Subcutaneous abdominal adipose tissue (tissue), 5 donors: ENCODE measurements around the gene OR10H3.
"Not testable (repeated sequence)": the region's sequence is repeated elsewhere in the genome, so short reads cannot be mapped to it uniquely, and the experiment has no call there.

Experiments used
- H3K27ac ChIP-seq: one replicate; pipeline ENCODE4 v1.7.0; 2013; ENCODE audit warnings: low read depth, mild to moderate bottlenecking, inconsistent platforms, low read length, moderate library complexity
- H3K27me3 ChIP-seq, 5 donors: one replicate each; pipeline ENCODE4 v1.7.0; 2013; ENCODE audit warnings: low read length in 5 of 5, inconsistent platforms in 1 of 5; ENCODE audit not compliant: control insufficient read depth in 5 of 5, insufficient read depth in 4 of 5
- H3K36me3 ChIP-seq, 5 donors: one replicate each; pipeline ENCODE4 v1.7.0; 2013; ENCODE audit warnings: low read length in 5 of 5; ENCODE audit not compliant: control insufficient read depth in 5 of 5, insufficient read depth in 5 of 5
- H3K4me1 ChIP-seq, 5 donors: one replicate each; pipeline ENCODE4 v1.7.0; 2013; ENCODE audit warnings: low read length in 5 of 5, mild to moderate bottlenecking in 3 of 5, moderate library complexity in 1 of 5; ENCODE audit not compliant: control insufficient read depth in 5 of 5, insufficient read depth in 5 of 5
- H3K4me3 ChIP-seq, 5 donors: one replicate each; pipeline ENCODE4 v1.7.0; 2013; ENCODE audit warnings: low read length in 5 of 5, low read depth in 1 of 5
- H3K9ac ChIP-seq, 5 donors: one replicate each; pipeline ENCODE4 v1.7.0; 2013; ENCODE audit warnings: low read length in 5 of 5, mild to moderate bottlenecking in 4 of 5, moderate library complexity in 3 of 5
- H3K9me3 ChIP-seq, 5 donors: one replicate each; pipeline ENCODE4 v1.7.0; 2013; ENCODE audit warnings: low read length in 5 of 5; ENCODE audit not compliant: control insufficient read depth in 5 of 5
- donor health status: healthy.
- donor health status: healthy.
- donor health status: healthy.
- donor health status: healthy.
- donor health status: healthy.

The OR10H3 gene

GRCh38 chr19:15776264-15776663 is 38.5 kb downstream of the OR10H3 start:
- Histone ChIP-seq H3K4me1 (peaks cover 0 to 17% (median 16%) of the 10 kb centered on the region in 5 donors), H3K36me3 (no peaks in the 10 kb centered on the region), H3K27ac (no peak overlapping the region)

DNA sequence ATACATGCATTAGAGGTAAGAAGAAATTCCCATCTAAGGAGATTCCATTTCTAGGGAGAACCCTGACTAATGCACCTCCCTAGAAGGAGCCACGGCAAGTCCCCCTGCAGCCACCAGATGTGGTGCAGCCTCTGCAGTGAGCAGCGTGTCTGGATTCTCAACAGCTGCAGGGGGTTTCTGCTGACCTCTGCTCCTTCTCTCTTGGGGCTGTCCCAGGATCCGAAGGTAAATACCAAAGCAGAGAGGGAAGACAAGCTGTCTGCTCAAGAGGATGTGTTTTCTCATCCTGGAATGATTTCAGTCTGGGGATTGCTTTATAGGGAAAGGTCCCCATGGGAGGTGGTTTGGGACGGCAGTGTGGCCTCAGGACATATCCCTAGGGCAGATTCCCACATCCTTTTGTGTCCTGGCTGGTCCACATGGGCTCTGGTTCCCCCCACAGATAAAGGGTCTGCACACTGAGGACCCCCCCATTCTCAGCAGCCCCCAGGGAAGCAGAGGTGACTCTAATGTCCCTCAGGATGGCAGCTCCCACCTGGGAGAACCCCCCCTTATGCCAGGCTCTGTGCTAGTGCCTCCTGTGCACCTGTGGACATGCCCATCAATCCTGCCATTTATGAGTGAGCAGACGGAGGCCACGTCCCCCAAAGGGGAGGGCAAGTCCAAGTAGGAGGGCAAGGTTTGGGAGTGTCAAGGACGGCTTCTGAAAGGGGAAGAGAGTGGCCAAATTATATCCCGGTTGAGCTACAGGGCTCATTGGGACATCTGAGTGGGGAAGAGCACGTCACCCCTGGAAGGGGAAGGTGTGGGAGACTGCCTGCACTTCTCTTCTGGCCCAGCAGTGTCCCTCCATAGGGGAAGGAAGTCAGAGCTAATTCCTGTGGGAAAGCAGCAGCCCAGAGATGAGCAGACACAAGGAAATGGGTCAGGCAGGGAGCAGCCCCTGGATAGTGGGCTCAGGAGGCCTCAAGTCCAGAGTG is 39.5 kb downstream of the OR10H3 start:
- Histone ChIP-seq H3K27ac (no peak overlapping the region), H3K9me3 (no peaks in the 10 kb centered on the region), H3K4me1 (peaks cover 0 to 17% (median 16%) of the 10 kb centered on the region in 5 donors), H3K27me3 (peaks cover 0 to 12% (median 6%) of the 10 kb centered on the region in 5 donors), H3K9ac (no peak overlapping the region), H3K4me3 (no peak overlapping the region), H3K36me3 (no peaks in the 10 kb centered on the region)

More at GRCh38 chr19:15776264-15776663, 38.5 kb downstream of the OR10H3 start:
- Histone ChIP-seq H3K9ac (no peak overlapping the region), H3K4me3 (no peak overlapping the region), H3K27me3 (peaks cover 0 to 12% (median 6%) of the 10 kb centered on the region in 5 donors), H3K9me3 (no peaks in the 10 kb centered on the region)

DNA sequence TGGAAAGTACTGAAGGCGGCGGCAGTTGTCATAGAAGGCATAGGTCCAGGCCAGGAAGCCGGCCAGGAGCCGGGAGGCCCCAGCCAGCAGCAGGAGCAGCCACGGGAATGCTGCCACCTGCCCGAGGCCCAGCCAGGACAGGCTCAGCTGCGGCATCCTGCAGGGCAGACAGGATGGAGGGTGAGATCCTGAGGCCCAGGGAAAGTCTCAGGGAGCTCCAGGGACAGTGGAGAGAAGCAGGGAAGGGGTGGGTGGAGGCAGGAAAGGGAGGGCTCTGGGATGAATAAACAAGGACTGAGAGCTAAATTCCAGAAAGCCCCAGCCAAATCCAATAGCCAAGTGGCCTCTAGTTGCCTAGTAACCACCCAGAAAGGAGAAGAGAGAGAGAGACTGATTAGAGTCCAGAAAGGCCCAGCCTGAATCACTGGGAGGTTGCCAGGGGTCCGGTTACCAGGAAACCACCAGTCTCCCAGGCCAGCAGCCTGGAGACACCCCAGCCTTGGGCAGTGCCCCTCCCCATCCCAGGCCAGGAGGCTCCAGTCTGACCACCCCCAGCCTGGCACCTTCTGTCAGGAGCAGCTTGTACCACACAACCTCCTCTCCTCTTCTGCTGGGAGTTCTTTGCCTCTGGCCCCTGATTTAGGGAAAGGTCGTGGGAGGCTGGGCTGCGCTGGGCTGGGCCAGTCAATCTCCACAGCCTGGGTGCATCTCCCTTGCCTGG is 42.1 kb downstream of the OR10H3 start:
- Histone ChIP-seq H3K9me3 (no peaks in the 10 kb centered on the region), H3K4me1 (peaks cover 0 to 17% (median 16%) of the 10 kb centered on the region in 5 donors), H3K9ac (peak overlapping the region in 1 of 5 donors; percentile 5), H3K27me3 (peaks cover 0 to 10% (median 6%) of the 10 kb centered on the region in 5 donors), H3K36me3 (no peaks in the 10 kb centered on the region), H3K4me3 (peak overlapping the region in 3 of 5 donors; percentile 13 to 47 (median 34)), H3K27ac (peak overlapping the region; percentile 16)

DNA sequence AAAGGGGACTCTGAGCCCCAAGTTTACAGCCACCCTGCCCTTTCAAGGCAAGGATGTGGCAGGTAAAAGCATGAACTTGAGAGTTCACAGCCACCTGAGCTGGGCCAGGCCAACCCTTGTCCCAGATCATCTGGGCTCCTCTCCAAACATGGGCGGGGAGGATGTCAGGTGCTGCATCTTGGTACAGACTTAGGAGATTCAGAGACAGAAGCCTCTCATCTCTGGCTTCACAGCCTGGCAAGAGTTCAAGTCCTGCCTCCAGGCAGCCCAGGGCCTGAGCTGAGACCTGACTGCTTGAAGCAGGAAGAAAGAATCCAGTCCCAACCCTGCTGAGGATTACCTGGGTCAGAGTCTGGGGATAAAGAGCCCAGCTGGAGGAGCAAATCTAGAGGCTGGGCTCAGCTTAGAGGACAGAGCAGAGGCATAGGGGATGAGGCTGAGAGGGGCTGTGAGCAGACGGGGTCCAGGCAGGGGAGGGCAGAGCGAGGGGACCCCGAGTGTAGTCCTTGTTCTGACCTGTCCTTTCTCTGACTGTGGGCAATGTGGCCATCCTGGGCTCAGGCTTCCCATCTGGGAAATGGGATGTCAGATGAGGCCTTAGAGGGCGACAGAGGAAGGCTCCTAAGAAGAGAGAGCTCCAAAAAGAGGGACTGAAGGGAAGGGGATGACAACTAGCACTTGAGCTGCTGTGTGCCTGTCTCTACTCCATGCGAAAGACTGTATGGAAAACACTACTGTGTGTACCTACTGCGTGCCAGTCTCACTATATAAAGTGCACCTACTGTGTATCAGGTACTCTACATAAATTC is 43.0 kb downstream of the OR10H3 start:
- H3K27me3 ChIP-seq: peaks cover 0 to 10% (median 4%) of the 10 kb centered on the region in 5 donors
- no peak overlapping the region for H3K4me3 ChIP-seq
- H3K36me3 ChIP-seq: no peaks in the 10 kb centered on the region
- H3K4me1 ChIP-seq: peaks cover 0 to 17% (median 16%) of the 10 kb centered on the region in 5 donors
- H3K9ac ChIP-seq: no peak overlapping the region
- peak overlapping the region; percentile 16 for H3K27ac ChIP-seq
- no peaks in the 10 kb centered on the region for H3K9me3 ChIP-seq

GRCh38 chr19:15781661-15782060 is 43.9 kb downstream of the OR10H3 start:
- H3K36me3 ChIP-seq: no peaks in the 10 kb centered on the region
- peaks cover 0 to 10% (median 3%) of the 10 kb centered on the region in 5 donors for H3K27me3 ChIP-seq
- H3K4me3 ChIP-seq: no peak overlapping the region
- H3K4me1 ChIP-seq: peaks cover 0 to 17% (median 16%) of the 10 kb centered on the region in 5 donors
- no peaks in the 10 kb centered on the region for H3K9me3 ChIP-seq
- no peak overlapping the region for H3K9ac ChIP-seq
- H3K27ac ChIP-seq: no peak overlapping the region

GRCh38 chr19:15782211-15782610 is 44.4 kb downstream of the OR10H3 start:
- H3K9me3 ChIP-seq: no peaks in the 10 kb centered on the region
- H3K4me1 ChIP-seq: peaks cover 0 to 17% (median 16%) of the 10 kb centered on the region in 5 donors
- no peak overlapping the region for H3K9ac ChIP-seq
- H3K36me3 ChIP-seq: no peaks in the 10 kb centered on the region
- H3K4me3 ChIP-seq: no peak overlapping the region
- H3K27me3 ChIP-seq: peaks cover 0 to 6% (median 4%) of the 10 kb centered on the region in 5 donors
- no peak overlapping the region for H3K27ac ChIP-seq

DNA sequence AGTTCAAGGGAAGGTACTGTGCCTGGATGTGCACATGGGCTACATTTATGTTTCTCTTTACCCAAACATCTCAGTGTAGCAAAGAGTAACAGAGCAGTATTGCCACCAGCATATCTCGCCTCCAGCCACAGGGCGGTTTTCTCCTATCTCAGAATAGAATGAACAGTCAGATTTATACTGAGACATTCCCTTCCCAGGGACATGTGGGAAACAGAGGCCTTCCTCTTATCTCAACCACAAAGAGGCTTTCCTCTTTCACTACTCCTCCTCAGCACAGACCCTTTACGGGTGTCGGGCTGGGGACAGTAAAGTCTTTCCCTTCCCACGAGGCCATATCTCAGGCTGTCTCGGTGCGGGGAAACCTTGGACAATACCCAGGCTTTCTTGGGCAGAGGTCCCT is 45.1 kb downstream of the OR10H3 start:
- H3K9ac ChIP-seq, H3K27ac ChIP-seq, H3K36me3 ChIP-seq, H3K4me3 ChIP-seq, H3K9me3 ChIP-seq: not testable (repeated sequence)
- Histone ChIP-seq H3K27me3 (peaks cover 0 to 10% (median 5%) of the 10 kb centered on the region in 5 donors), H3K4me1 (peaks cover 0 to 17% (median 16%) of the 10 kb centered on the region in 5 donors)

DNA sequence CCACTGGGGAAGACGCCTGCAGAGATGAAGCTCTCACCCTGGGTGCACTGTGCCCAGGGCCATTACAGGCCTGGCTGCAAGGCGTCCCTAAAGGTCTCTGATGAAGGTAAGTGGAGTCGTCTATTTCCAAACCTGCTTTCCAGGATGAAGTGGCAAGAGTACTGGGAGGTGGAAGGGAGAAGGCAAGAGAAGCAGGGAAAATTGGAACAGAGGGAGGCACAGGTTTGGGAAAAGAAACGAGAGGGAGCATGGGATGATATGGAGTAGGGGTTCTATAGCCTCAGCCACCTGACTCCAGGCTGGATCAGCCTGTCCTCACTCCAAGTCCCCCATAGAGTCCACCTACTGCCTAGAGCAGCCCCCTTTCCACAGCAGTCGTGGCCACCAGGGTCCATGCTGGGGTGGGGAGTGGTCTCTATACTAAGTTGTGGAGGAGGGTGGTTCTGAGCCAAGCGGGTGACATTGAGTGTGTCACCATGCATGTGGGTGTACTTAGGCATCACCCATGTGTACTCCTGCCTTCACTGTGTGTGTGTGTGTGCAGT is 49.9 kb downstream of the OR10H3 start, which contains the start of gene OR10H5:
TSS of gene OR10H5 (plus strand) at position 51 of the 545 bp plus-strand sequence. CDS start 6,388 bp downstream, outside the sequence.
- H3K4me1 ChIP-seq: no peaks in the 10 kb centered on the region
- H3K4me3 ChIP-seq: no peak within 1 kb of the TSS
- no peaks in the 10 kb centered on the region for H3K36me3 ChIP-seq
- peaks cover 7 to 18% (median 10%) of the 10 kb centered on the region in 5 donors for H3K27me3 ChIP-seq
- no peak within 1 kb of the TSS for H3K9ac ChIP-seq
- H3K27ac ChIP-seq: no peak within 1 kb of the TSS
- H3K9me3 ChIP-seq: no peaks in the 10 kb centered on the region

- Histone ChIP-seq H3K4me3 (no peak overlapping the region), H3K9ac (no peak overlapping the region), H3K9me3 (no peaks in the 10 kb centered on the region), H3K27me3 (peaks cover 7 to 18% (median 10%) of the 10 kb centered on the region in 5 donors), H3K36me3 (no peaks in the 10 kb centered on the region), H3K27ac (no peak overlapping the region), H3K4me1 (no peaks in the 10 kb centered on the region)
Measured at GRCh38 chr19:15788594-15789270, 50.9 kb downstream of the OR10H3 start.
